K562 (cell line): ENCODE results near the gene PURA. TPM values are rescaled to one million over a fixed set of nuclear protein-coding genes. Genes with fewer than 3 reads are reported as not detected.
A peak's percentile ranks its signal among the peaks of the same experiment; 100 is the strongest.

Experiments
- CREB5 ChIP-seq: fragments of 250-450 bp; sonication (Bioruptor Pico); IDR thresholded peaks from 2 replicates; pipeline ENCODE4 v1.5.0; 2020; ENCODE audit warnings: mild to moderate bottlenecking
- ESRRA ChIP-seq: fragments of 450-650 bp; IDR thresholded peaks from 2 replicates; pipeline ENCODE4 v1.6.1; 2014; ENCODE audit warnings: low read depth, mild to moderate bottlenecking, moderate library complexity, borderline replicate concordance
- FOXK1 ChIP-seq: sonication (generic); formaldehyde crosslinking; IDR thresholded peaks from 2 replicates; pipeline ENCODE4 v1.8.0; 2022; ENCODE audit warnings: missing genetic modification reagents, mild to moderate bottlenecking, borderline replicate concordance
- GABPA ChIP-seq: fragments of 200-800 bp; sonication (Bioruptor generic); conservative IDR thresholded peaks from 2 replicates; pipeline ENCODE4 v1.6.1; 2016; ENCODE audit warnings: low read depth, missing genetic modification characterization, missing compliant biosample characterization
- GMEB1 ChIP-seq: fragments of 250-450 bp; sonication (Bioruptor Pico); IDR thresholded peaks from 2 replicates; pipeline ENCODE4 v1.4.0; 2020; ENCODE audit warnings: mild to moderate bottlenecking
- MTF1 ChIP-seq: fragments of 250-450 bp; sonication (Bioruptor Pico); IDR thresholded peaks from 2 replicates; pipeline ENCODE4 v1.9.0; 2021; ENCODE audit warnings: moderate library complexity, mild to moderate bottlenecking, inconsistent platforms, borderline replicate concordance
- POLR2AphosphoS5 ChIP-seq: IDR thresholded peaks from 2 replicates; pipeline ENCODE4 v1.6.1; 2011; ENCODE audit warnings: mild to moderate bottlenecking, low read depth, low read length, moderate library complexity; ENCODE audit not compliant: control insufficient read depth, insufficient read depth
- RCOR1 ChIP-seq, 2 experiments: IDR thresholded peaks; 2 replicates each; pipeline ENCODE4 v1.6.1; 2012; ENCODE audit warnings: low read depth in 2 of 2, low read length in 2 of 2, borderline replicate concordance in 1 of 2, improper control_type of control experiment in 1 of 2
- SPI1 ChIP-seq: IDR thresholded peaks from 2 replicates; pipeline ENCODE4 v1.6.1; 2011; ENCODE audit warnings: low read depth, low read length, control low read depth, borderline replicate concordance
- U2AF1 ChIP-seq: fragments of 200-400 bp; formaldehyde crosslinking; optimal IDR thresholded peaks from 2 replicates; pipeline ENCODE3; 2017; ENCODE audit warnings: mild to moderate bottlenecking, low read depth, low read length, moderate library complexity
- ZC3H4 ChIP-seq: sonication (generic); formaldehyde crosslinking; IDR thresholded peaks from 2 replicates; pipeline ENCODE4 v1.9.0; 2021; ENCODE audit warnings: missing genetic modification reagents, borderline replicate concordance
- ZFX ChIP-seq: sonication (generic); formaldehyde crosslinking; IDR thresholded peaks from 2 replicates; pipeline ENCODE4 v1.8.0; 2022; ENCODE audit warnings: mild to moderate bottlenecking, missing genetic modification reagents, moderate library complexity
- ZNF143 ChIP-seq: sonication (generic); formaldehyde crosslinking; IDR thresholded peaks from 2 replicates; pipeline ENCODE4 v1.9.0; 2022; ENCODE audit warnings: mild to moderate bottlenecking, missing genetic modification reagents
- ZNF395 ChIP-seq: fragments of 200-800 bp; sonication (Bioruptor generic); IDR thresholded peaks from 2 replicates; pipeline ENCODE4 v1.6.1; 2017; ENCODE audit warnings: missing genetic modification characterization, missing compliant biosample characterization
- ZNF707 ChIP-seq: fragments of 250-450 bp; sonication (Bioruptor Pico); conservative IDR thresholded peaks from 2 replicates; pipeline ENCODE4 v1.8.0; 2022; ENCODE audit warnings: inconsistent platforms, mild to moderate bottlenecking, moderate library complexity
- polyA plus RNA-seq, 8 experiments: library from polyadenylated mRNA; depleted of rRNA in 4 of 8; stranded (reverse) in 5 of 8; unstranded in 3 of 8; fragments of >200 nt; fragmentation: Nextera tagmentation in 2 of 8; fragmentation: Illumina TruSeq in 1 of 8; extraction: Ambion mirVana in 2 of 8; extraction: Trizol in 1 of 8; gene quantifications; 2 replicates each; pipeline versions ENCODE4 v1.2.1 to v1.2.3, GENCODE V29; 2011 to 2014; ENCODE audit warnings: inconsistent platforms in 1 of 8, missing spikeins in 1 of 8
- total RNA-seq, 7 experiments: library from RNA; depleted of rRNA in 6 of 7; stranded (reverse); fragments of >200 nt in 6 of 7; fragmentation: Illumina TruSeq in 2 of 7; extraction: Trizol in 2 of 7; gene quantifications; 2 replicates each; pipeline versions ENCODE4 v1.2.1 to v1.2.3, GENCODE V29; 2011 to 2021; ENCODE audit warnings: low replicate concordance in 1 of 7

The PURA gene
- total and polyA plus RNA-seq, 9 of the 15 experiments (the other 6 are each of a cell fraction or from before 2014, with no cell fraction given) = 3.2 to 11.1 (median 5.4) TPM

GRCh38 chr5:140106805-140107311 lies 7.1 kb upstream of the PURA start (continued):
- no peak for TF ChIP-seq ZNF395 (CRISPR knock-in tag)
- no peak for TF ChIP-seq ZNF143 (CRISPR knock-in tag)
- no peak for TF ChIP-seq RCOR1 (IDR thresholded peaks at IDR 0.05; ENCODE audit: borderline replicate concordance in 1 of 2, low read depth in 2 of 2, low read length in 2 of 2)
- no peak for TF ChIP-seq ZC3H4
- no peak for TF ChIP-seq CREB5 (CRISPR knock-in tag)
- TF ChIP-seq SPI1 = no peak
- TF ChIP-seq FOXK1 (CRISPR knock-in tag) = peak; percentile 18; the same call in 1 of the 2 replicates
- no peak for TF ChIP-seq MTF1 (CRISPR knock-in tag)
- no peak for TF ChIP-seq ZNF707 (CRISPR knock-in tag)
- TF ChIP-seq GMEB1 (CRISPR knock-in tag) = no peak
- no peak for TF ChIP-seq ZFX (CRISPR knock-in tag)
- TF ChIP-seq U2AF1 = no peak
- TF ChIP-seq ESRRA = 0 out of 2 replicates have a peak, but pooled peaks have one; percentile 6
- no peak for TF ChIP-seq POLR2AphosphoS5
- TF ChIP-seq GABPA (tag) = no peak
